K562 (cell line): ENCODE results near the gene ETV2. TPM values are rescaled to one million over a fixed set of nuclear protein-coding genes. Genes with fewer than 3 reads are reported as not detected.

Experiments used
- ARHGAP35 ChIP-seq: fragments of 450-650 bp; IDR thresholded peaks from 2 replicates; pipeline ENCODE4 v1.6.1; 2018; ENCODE audit not compliant: partially characterized antibody
- BACH1 ChIP-seq: fragments of 200-800 bp; sonication (Bioruptor generic); IDR thresholded peaks from 2 replicates; pipeline ENCODE4 v1.6.1; 2016; ENCODE audit warnings: missing genetic modification characterization, missing compliant biosample characterization
- C11orf30 ChIP-seq: fragments of 450-650 bp; IDR thresholded peaks from 2 replicates; pipeline ENCODE4 v1.6.1; 2016; ENCODE audit warnings: low read depth, mild to moderate bottlenecking
- HMBOX1 ChIP-seq: sonication (generic); IDR thresholded peaks from 2 replicates; pipeline ENCODE4 v1.6.1; 2016
- RBM39 ChIP-seq: fragments of 200-400 bp; formaldehyde crosslinking; optimal IDR thresholded peaks from 2 replicates; pipeline ENCODE3; 2018; ENCODE audit warnings: low read depth, low read length
- polyA plus RNA-seq, 8 experiments: library from polyadenylated mRNA; depleted of rRNA in 4 of 8; stranded (reverse) in 5 of 8; unstranded in 3 of 8; fragments of >200 nt; fragmentation: Nextera tagmentation in 2 of 8; fragmentation: Illumina TruSeq in 1 of 8; extraction: Ambion mirVana in 2 of 8; extraction: Trizol in 1 of 8; gene quantifications; 2 replicates each; pipeline versions ENCODE4 v1.2.1 to v1.2.3, GENCODE V29; 2011 to 2014; ENCODE audit warnings: inconsistent platforms in 1 of 8, missing spikeins in 1 of 8
- total RNA-seq, 7 experiments: library from RNA; depleted of rRNA in 6 of 7; stranded (reverse); fragments of >200 nt in 6 of 7; fragmentation: Illumina TruSeq in 2 of 7; extraction: Trizol in 2 of 7; gene quantifications; 2 replicates each; pipeline versions ENCODE4 v1.2.1 to v1.2.3, GENCODE V29; 2011 to 2021; ENCODE audit warnings: low replicate concordance in 1 of 7
- TF ChIP-seq, protein P1 (sequence below): fragments of 150-350 bp; conservative IDR thresholded peaks from 2 replicates; pipeline ENCODE4 v1.6.1; 2014; ENCODE audit warnings: low read length

ETV2 gene
- total and polyA plus RNA-seq, 9 of the 15 experiments (the other 6 are each of a cell fraction or from before 2014, with no cell fraction given): 0.11 to 3.7 (median 0.55) TPM

DNA sequence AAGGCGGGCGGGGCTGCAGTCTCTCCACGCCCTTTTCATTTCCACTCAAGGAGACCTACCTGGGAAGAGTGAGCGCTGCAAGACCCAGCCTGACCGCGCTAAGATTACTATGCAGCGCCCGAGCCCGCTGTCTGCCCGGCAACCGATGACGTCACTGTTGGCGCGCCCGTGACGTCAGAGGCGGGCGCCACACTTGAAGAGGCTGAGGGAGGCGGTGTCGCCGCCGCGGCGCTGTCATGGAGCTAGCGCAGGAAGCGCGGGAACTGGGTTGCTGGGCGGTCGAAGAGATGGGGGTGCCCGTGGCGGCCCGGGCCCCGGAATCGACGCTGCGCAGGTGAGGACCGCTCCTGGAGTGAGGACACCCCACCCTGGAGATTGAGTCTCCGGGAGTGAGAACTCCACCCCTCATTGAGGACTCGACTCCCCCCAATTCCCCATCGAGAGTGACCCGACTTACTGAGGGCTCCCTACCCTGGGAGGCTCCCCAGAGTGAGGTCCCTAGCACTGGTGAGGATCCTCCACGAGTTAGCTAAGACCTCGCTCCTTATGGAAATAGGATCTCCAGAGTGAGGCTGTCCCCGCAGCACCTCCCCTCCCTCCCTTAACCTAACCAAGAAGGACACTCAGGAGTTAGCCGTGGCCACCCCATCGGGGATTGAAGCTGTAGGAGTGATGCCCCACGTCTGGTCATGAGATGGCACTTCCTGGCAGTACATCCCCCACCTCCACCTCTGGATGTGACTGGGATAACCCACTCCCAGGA is 28.8 kb upstream of the ETV2 start, which contains the start of gene HAUS5 (continued):
- TF ChIP-seq HMBOX1: no peak
- no peak for TF ChIP-seq ARHGAP35
- TF ChIP-seq RBM39: no peak
- no peak for TF ChIP-seq BACH1 (tag)
- TF ChIP-seq C11orf30: peak; percentile 91
- TF ChIP-seq, protein P1, sequence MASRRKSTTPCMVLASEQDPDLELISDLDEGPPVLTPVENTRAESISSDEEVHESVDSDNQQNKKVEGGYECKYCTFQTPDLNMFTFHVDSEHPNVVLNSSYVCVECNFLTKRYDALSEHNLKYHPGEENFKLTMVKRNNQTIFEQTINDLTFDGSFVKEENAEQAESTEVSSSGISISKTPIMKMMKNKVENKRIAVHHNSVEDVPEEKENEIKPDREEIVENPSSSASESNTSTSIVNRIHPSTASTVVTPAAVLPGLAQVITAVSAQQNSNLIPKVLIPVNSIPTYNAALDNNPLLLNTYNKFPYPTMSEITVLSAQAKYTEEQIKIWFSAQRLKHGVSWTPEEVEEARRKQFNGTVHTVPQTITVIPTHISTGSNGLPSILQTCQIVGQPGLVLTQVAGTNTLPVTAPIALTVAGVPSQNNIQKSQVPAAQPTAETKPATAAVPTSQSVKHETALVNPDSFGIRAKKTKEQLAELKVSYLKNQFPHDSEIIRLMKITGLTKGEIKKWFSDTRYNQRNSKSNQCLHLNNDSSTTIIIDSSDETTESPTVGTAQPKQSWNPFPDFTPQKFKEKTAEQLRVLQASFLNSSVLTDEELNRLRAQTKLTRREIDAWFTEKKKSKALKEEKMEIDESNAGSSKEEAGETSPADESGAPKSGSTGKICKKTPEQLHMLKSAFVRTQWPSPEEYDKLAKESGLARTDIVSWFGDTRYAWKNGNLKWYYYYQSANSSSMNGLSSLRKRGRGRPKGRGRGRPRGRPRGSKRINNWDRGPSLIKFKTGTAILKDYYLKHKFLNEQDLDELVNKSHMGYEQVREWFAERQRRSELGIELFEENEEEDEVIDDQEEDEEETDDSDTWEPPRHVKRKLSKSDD: 0 out of 2 replicates have a peak, but pooled peaks have one; percentile 32
